Muscle of back (tissue), 11 donors: ENCODE results near the gene SFMBT2. TPM values are rescaled to one million over a fixed set of nuclear protein-coding genes. Genes with fewer than 3 reads are reported as not detected.

Source experiments
- DNase-seq, 3 donors: peaks; one replicate each; pipeline versions ENCODE4 v3.0.0 to v3.0.0-alpha.2; 2013
- polyA plus RNA-seq, 10 donors: library from polyadenylated mRNA; unstranded; fragments of 120-200 nt; gene quantifications; one replicate each; pipeline ENCODE4 v1.2.1, GENCODE V29; 2013; ENCODE audit not compliant: insufficient read length in 10 of 10

The SFMBT2 gene
- polyA plus RNA-seq, 10 donors, result 7.0 to 11.4 (median 8.2) TPM

- DNase-seq, result no peak
These were observed 15.5 kb upstream of the SFMBT2 start for GRCh38 chr10:7426349-7426748.

- no peak for DNase-seq
These were observed 14.9 kb upstream of the SFMBT2 start for GRCh38 chr10:7425691-7426090.

- no peak for DNase-seq
These were observed 14.1 kb upstream of the SFMBT2 start for GRCh38 chr10:7424919-7425318.

GRCh38 chr10:7424315-7424714 is 13.5 kb upstream of the SFMBT2 start:
- DNase-seq, result no peak

GRCh38 chr10:7423521-7423920 is 12.7 kb upstream of the SFMBT2 start:
- no peak for DNase-seq

GRCh38 chr10:7421526-7421925 is 10.7 kb upstream of the SFMBT2 start:
- no peak for DNase-seq

- no peak for DNase-seq
These were observed 9.2 kb upstream of the SFMBT2 start for GRCh38 chr10:7419998-7420397.

- DNase-seq, result no peak
These were observed 7.0 kb upstream of the SFMBT2 start for GRCh38 chr10:7417807-7418206.

GRCh38 chr10:7417103-7417623 is 6.3 kb upstream of the SFMBT2 start:
- peak in 2 of 3 donors; percentile 32 to 63 for DNase-seq

GRCh38 chr10:7414766-7415165 is 3.9 kb upstream of the SFMBT2 start:
- DNase-seq, result no peak

GRCh38 chr10:7412928-7413282 is 2.1 kb upstream of the SFMBT2 start:
- DNase-seq, result no peak

- peak in 2 of 3 donors; percentile 48 to 79 for DNase-seq
These were observed 1.5 kb upstream of the SFMBT2 start for GRCh38 chr10:7412237-7412927.

- DNase-seq, result peak in 1 of 3 donors; percentile 52
These were observed 866 bp upstream of the SFMBT2 start for GRCh38 chr10:7411671-7412128.

GRCh38 chr10:7410301-7410861 is 453 bp downstream of the SFMBT2 start:
- peak in 2 of 3 donors; percentile 30 to 65 for DNase-seq

- peak in 2 of 3 donors; percentile 42 to 69 for DNase-seq
These were observed 1.1 kb downstream of the SFMBT2 start for GRCh38 chr10:7409732-7410168.

- DNase-seq, result peak in 2 of 3 donors; percentile 54 to 82
These were observed 1.6 kb downstream of the SFMBT2 start for GRCh38 chr10:7409045-7409731.

- peak in 2 of 3 donors; percentile 84 to 93 for DNase-seq
These were observed 2.4 kb downstream of the SFMBT2 start for GRCh38 chr10:7408291-7409044.

GRCh38 chr10:7407368-7408290 is 3.2 kb downstream of the SFMBT2 start:
- DNase-seq, result peak in 2 of 3 donors; percentile 74 to 91

GRCh38 chr10:7406712-7407333 is 4.0 kb downstream of the SFMBT2 start:
- DNase-seq, result peak in 2 of 3 donors; percentile 28 to 30

- no peak for DNase-seq
These were observed 5.2 kb downstream of the SFMBT2 start for GRCh38 chr10:7405637-7406036.
